Thyroid gland (tissue), 4 donors: ENCODE data around the gene GIT2. TPM values are rescaled to one million over a fixed set of nuclear protein-coding genes. Genes with fewer than 3 reads are reported as not detected.

ENCODE experiments used
- DNase-seq, 2 donors: peaks; one replicate each; pipeline ENCODE4 v3.0.0-alpha.2; 2019
- H3K27ac ChIP-seq, 3 donors: fragments of 200-600 bp; sonication (generic); 1 replicate in 2 of 3; 2 replicates in 1 of 3; pipeline ENCODE4 v1.5.1; 2016 to 2019; ENCODE audit warnings: mild to moderate bottlenecking in 1 of 3, moderate library complexity in 1 of 3
- H3K27me3 ChIP-seq: fragments of 200-600 bp; sonication (generic); one replicate; pipeline ENCODE4 v1.5.1; 2019
- H3K36me3 ChIP-seq, 2 donors: fragments of 200-600 bp; sonication (generic); one replicate each; pipeline ENCODE4 v1.5.1; 2016 to 2019
- H3K4me1 ChIP-seq, 2 donors: fragments of 200-600 bp; sonication (generic); one replicate each; pipeline ENCODE4 v1.5.1; 2017 to 2019
- H3K4me3 ChIP-seq, 3 donors: fragments of 200-600 bp; sonication (generic); replicated peaks in 1 of 3; 1 replicate in 2 of 3; 2 replicates in 1 of 3; pipeline ENCODE4 v1.5.1; 2016; ENCODE audit warnings: mild to moderate bottlenecking in 1 of 3
- H3K9me3 ChIP-seq: fragments of 200-600 bp; sonication (generic); one replicate; pipeline ENCODE4 v1.5.1; 2017
- POLR2A ChIP-seq, 2 donors: fragments of 450-650 bp; IDR thresholded peaks; one replicate each; pipeline ENCODE4 v1.6.1; 2017; ENCODE audit warnings: antibody characterized with exemption in 2 of 2, mild to moderate bottlenecking in 2 of 2, moderate library complexity in 1 of 2
- WGBS, 2 donors: methylation state at CpG; one replicate each; pipeline ENCODE4 v1.1.5; 2017; 5-methylcytosine and 5-hydroxymethylcytosine counted together
- intact Hi-C: fragments of 100-400 bp; cut with DNase I; formaldehyde crosslinking; loops from one replicate; pipeline ENCODE4 v1.15.1; 2023
- total RNA-seq, 4 donors: library from RNA; depleted of rRNA; stranded (reverse); fragments of >200 nt; gene quantifications; one replicate each; pipeline ENCODE4 v1.2.3, GENCODE V29; 2016
- TF ChIP-seq, protein P1 (sequence below), 6 experiments: fragments of 200-600 bp in 3 of 6; fragments of 450-650 bp in 3 of 6; sonication (generic) in 3 of 6; IDR thresholded peaks; one replicate each; pipeline ENCODE4 v1.5.1; 2016 to 2019; ENCODE audit warnings: antibody characterized with exemption in 6 of 6, mild to moderate bottlenecking in 2 of 6, inconsistent platforms in 1 of 6, moderate library complexity in 1 of 6

GIT2 gene
- total RNA-seq, 4 donors from 2014 or later = 54.4 to 69.4 (median 60.1) TPM

DNA sequence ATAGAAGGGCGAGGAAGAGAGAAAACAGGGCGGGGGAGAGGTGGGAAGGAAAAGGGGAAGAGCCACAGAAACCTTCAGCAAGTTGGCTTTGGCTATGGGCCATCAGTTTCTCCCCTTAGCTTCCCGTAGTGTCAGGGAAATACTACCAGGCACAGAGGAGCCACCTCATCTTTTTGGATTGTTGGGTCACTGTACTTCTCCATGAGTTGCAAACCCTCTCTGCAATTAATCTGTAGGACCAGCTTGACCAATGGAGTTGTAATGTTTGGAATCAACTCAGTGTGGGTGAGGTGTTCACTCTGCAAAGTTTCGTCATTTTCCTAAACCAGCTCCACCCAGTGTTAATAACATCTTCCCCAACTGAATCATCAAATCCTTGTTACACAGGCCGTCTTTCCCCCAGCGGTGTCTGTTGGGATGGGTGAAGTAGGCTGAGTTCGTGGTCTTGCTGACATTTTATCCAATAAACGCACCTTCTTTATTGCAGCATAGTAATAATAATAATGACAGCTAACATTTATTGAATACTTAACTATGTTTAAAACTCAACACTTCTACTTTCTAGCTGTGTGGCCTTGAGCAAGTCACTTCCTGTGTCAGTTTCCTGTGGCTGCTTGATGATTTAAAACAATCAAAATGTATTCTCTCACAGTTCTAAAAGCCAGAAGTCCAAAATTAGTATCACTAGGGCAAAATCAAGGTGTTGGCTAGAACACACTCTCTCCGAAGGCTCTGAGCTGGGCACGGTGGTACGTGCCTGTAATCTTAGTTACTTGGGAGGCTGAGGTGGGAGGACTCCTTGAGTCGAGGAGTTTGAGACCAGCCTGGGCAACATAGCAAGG is 107.8 kb downstream of the GIT2 start:
- intact Hi-C loops = no loop called here

DNA sequence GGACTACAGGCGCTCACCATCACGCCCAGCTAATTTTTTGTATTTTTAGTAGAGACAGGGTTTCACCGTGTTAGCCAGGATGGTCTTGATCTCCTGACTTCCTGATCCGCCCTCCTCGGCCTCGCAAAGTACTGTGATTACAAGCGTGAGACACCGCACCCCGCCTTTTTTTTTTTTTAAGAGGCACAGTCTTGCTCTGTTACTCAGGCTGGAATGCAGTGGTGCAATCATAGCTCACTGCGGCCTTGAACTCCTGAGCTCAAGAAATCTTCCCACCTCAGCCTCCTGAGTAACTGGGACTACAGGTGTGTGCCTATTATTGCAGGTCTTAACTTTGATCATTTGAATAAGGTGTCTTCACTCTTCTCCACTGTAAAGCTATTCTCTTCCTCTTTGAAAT is 110.6 kb downstream of the GIT2 start:
- no peak overlapping the region for H3K4me3 ChIP-seq
- intact Hi-C loops = no loop called here
- no peak overlapping the region for H3K27ac ChIP-seq
- no peak for DNase-seq
- peaks cover 0 to 3% of the 10 kb centered on the region in 2 donors for H3K4me1 ChIP-seq
- no peaks in the 10 kb centered on the region for H3K36me3 ChIP-seq
- no peaks in the 10 kb centered on the region for H3K27me3 ChIP-seq
- TF ChIP-seq, protein P1, sequence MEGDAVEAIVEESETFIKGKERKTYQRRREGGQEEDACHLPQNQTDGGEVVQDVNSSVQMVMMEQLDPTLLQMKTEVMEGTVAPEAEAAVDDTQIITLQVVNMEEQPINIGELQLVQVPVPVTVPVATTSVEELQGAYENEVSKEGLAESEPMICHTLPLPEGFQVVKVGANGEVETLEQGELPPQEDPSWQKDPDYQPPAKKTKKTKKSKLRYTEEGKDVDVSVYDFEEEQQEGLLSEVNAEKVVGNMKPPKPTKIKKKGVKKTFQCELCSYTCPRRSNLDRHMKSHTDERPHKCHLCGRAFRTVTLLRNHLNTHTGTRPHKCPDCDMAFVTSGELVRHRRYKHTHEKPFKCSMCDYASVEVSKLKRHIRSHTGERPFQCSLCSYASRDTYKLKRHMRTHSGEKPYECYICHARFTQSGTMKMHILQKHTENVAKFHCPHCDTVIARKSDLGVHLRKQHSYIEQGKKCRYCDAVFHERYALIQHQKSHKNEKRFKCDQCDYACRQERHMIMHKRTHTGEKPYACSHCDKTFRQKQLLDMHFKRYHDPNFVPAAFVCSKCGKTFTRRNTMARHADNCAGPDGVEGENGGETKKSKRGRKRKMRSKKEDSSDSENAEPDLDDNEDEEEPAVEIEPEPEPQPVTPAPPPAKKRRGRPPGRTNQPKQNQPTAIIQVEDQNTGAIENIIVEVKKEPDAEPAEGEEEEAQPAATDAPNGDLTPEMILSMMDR (IDR thresholded peaks at IDR 0.05) = no peak
- TF ChIP-seq POLR2A (IDR thresholded peaks at IDR 0.05) = no peak
- no peaks in the 10 kb centered on the region for H3K9me3 ChIP-seq
- WGBS, 2 donors = 69 to 70% methylated on average over 10 of the region's 10 CpGs

More for the DNA sequence above, 107.8 kb downstream of the GIT2 start:
- Histone ChIP-seq H3K4me3 (no peak overlapping the region), H3K9me3 (no peaks in the 10 kb centered on the region), H3K27ac (peak overlapping the region in 1 of 3 donors; percentile 21), H3K4me1 (no peaks in the 10 kb centered on the region), H3K27me3 (no peaks in the 10 kb centered on the region), H3K36me3 (no peaks in the 10 kb centered on the region)
- no peak for DNase-seq
- TF ChIP-seq, protein P1 (IDR thresholded peaks at IDR 0.05) = no peak
- TF ChIP-seq POLR2A (IDR thresholded peaks at IDR 0.05) = no peak
- WGBS, 2 donors = 68 to 76% methylated on average over 12 of the region's 12 CpGs

DNA sequence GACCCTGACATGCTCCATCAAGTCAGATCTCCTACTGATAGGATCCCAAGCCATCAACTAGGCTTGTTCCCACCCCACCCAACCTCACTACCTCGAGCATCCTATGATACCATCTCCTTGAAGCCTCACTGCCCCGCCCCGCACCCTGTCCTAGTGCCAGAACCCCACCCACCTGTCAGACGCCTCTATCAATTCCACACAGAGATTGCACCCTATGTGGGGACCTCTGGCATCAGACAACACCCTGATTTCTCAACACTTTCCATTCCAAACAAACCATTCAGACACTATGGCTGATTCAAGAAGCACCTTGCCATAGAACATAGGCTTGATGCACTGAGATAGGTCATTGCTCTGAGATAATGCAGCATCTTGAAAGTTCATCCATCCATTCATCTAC is 112.7 kb downstream of the GIT2 start:
- H3K4me3 ChIP-seq = no peak overlapping the region
- no peaks in the 10 kb centered on the region for H3K36me3 ChIP-seq
- H3K4me1 ChIP-seq = peaks cover 9 to 12% of the 10 kb centered on the region in 2 donors
- TF ChIP-seq, protein P1 (IDR thresholded peaks at IDR 0.05) = no peak
- no peak for TF ChIP-seq POLR2A (IDR thresholded peaks at IDR 0.05)
- DNase-seq = no peak
- 70 to 81% methylated on average over 4 of the region's 4 CpGs for WGBS, 2 donors
- no peaks in the 10 kb centered on the region for H3K9me3 ChIP-seq
- no peaks in the 10 kb centered on the region for H3K27me3 ChIP-seq
- H3K27ac ChIP-seq = no peak overlapping the region
- intact Hi-C loops = loop anchor here (5.0 kb wide), 1 partner anchor 76 kb away; no protein-coding TSS in a partner anchor

DNA sequence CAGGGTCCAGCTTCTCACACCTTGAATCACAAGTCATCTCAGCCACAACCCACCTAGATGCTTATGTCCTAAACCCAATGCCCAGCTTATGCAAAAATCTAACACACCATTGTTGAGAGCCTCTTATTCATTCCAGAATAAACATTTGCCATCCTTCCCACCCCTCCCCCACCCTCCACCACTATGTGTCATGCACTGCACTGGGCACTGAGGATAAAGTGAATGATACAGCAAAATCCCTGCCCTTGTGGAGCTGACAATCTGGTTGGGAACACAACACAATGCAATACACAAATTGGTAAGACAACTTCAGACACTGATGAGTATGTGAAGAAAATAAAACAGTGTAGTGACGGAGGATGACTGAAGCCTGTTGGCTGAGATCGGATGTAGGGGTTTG is 114.4 kb downstream of the GIT2 start:
- 86 to 96% methylated on average over 2 of the region's 2 CpGs for WGBS, 2 donors
- intact Hi-C loops = loop anchor here (5.0 kb wide), 1 partner anchor 74 kb away; no protein-coding TSS in a partner anchor
- no peak for DNase-seq
- H3K27ac ChIP-seq = no peak overlapping the region
- no peak overlapping the region for H3K4me3 ChIP-seq
- H3K4me1 ChIP-seq = peaks cover 18 to 24% of the 10 kb centered on the region in 2 donors
- no peaks in the 10 kb centered on the region for H3K9me3 ChIP-seq
- H3K27me3 ChIP-seq = no peaks in the 10 kb centered on the region
- no peaks in the 10 kb centered on the region for H3K36me3 ChIP-seq
- TF ChIP-seq, protein P1 (IDR thresholded peaks at IDR 0.05) = no peak
- TF ChIP-seq POLR2A (IDR thresholded peaks at IDR 0.05) = no peak

DNA sequence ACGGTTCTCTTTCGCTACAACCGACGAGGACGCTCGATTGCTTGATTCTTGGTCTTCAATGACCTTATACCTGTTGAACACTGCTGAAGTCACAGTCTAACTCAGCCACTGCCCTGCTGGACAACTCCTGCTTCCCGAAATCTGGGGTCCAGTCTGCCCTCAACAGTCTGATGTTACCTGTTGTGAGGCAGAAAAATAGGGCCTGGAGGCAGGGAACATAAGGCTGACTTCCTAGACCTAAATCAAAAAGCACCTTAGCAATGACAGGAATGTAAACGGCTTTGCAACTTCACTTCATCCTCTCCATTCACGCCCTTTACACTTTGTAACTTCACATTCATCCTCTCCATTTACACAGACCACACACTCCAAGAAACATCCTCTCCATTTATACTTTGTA is 115.2 kb downstream of the GIT2 start:
- no peaks in the 10 kb centered on the region for H3K36me3 ChIP-seq
- TF ChIP-seq, protein P1 (IDR thresholded peaks at IDR 0.05) = no peak
- TF ChIP-seq POLR2A (IDR thresholded peaks at IDR 0.05) = no peak
- 8 to 10% methylated on average over 9 of the region's 9 CpGs for WGBS, 2 donors
- no peaks in the 10 kb centered on the region for H3K27me3 ChIP-seq
- no peaks in the 10 kb centered on the region for H3K9me3 ChIP-seq
- DNase-seq = no peak
- intact Hi-C loops = loop anchor here (5.0 kb wide), 1 partner anchor 74 kb away; no protein-coding TSS in a partner anchor
- no peak overlapping the region for H3K27ac ChIP-seq
- peaks cover 26 to 33% of the 10 kb centered on the region in 2 donors for H3K4me1 ChIP-seq
- peak overlapping the region in 2 of 3 donors; percentile 36 to 50 for H3K4me3 ChIP-seq
